ENCODE results near the gene GCFC2. TPM values are rescaled to one million over a fixed set of nuclear protein-coding genes. Genes with fewer than 3 reads are reported as not detected.

GCFC2 gene
- total RNA-seq, 1 experiment from 2014 or later = 20.1 TPM

DNA sequence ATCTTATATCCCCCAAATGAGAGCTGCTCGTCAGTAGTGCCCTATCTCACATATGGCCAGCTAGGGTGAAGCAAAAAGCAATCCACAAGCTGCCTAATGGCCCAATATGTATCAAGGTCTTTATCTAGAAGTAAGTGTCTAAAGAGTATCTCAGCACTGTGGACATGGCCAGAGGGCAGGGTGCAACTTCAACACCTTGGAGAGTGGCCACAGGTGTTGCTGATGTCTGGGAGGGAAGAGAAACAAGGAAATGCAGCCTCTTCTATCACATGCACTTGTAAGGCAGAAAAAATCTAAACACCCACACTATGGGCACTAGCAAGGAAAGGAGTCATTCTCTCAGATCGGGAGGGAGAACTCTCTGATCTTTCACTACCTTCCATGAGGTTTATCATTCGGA is 87.8 kb downstream of the GCFC2 start:
- ATAC-seq = no peak
- Histone ChIP-seq H3K79me2 (ENCODE audit: insufficient read depth, low read length) (no peaks in the 10 kb centered on the region), H3K9ac (ENCODE audit: low read length) (no peak overlapping the region), H3K36me3 (ENCODE audit: control insufficient read depth in 1 of 2, insufficient read depth in 2 of 2, low read length in 2 of 2) (no peaks in the 10 kb centered on the region), H3K4me1 (ENCODE audit: control insufficient read depth in 1 of 2, insufficient read depth in 2 of 2, low read length in 2 of 2) (peaks cover 0 to 4% of the 10 kb centered on the region in 2 experiments; a peak in 1 of 4 replicates), H4K20me1 (ENCODE audit: insufficient read depth) (no peaks in the 10 kb centered on the region), H3K27me3 (ENCODE audit: insufficient read depth, low read length) (no peaks in the 10 kb centered on the region), H3K4me3 (replicated peaks in 1 of 2; ENCODE audit: low read depth in 1 of 2, low read length in 2 of 2) (no peak overlapping the region), H3K9me2 (ENCODE audit: insufficient read depth) (no peaks in the 10 kb centered on the region), H3K4me2 (ENCODE audit: low read length) (no peak overlapping the region), H3K27ac (ENCODE audit: low read depth, low read length) (no peak overlapping the region), H3K9me3 (ENCODE audit: control insufficient read depth in 1 of 2, insufficient read depth in 1 of 2, low read depth in 1 of 2, low read length in 2 of 2) (no peaks in the 10 kb centered on the region), H2AFZ (ENCODE audit: low read depth, low read length, poor library complexity, severe bottlenecking) (no peak overlapping the region)
- TF ChIP-seq YY1 (IDR thresholded peaks at IDR 0.05; ENCODE audit: extremely low read depth, insufficient replicate concordance, low read depth, low read length) (no peak), SRF (IDR thresholded peaks at IDR 0.05; ENCODE audit: low read depth) (no peak), SP1 (IDR thresholded peaks at IDR 0.05; ENCODE audit: low read depth) (no peak), EZH2 (IDR thresholded peaks at IDR 0.05) (no peak), ZNF274 (IDR thresholded peaks at IDR 0.05; ENCODE audit: low read depth, low read length) (no peak), POLR2AphosphoS5 (IDR thresholded peaks at IDR 0.05; ENCODE audit: low read depth, low read length) (no peak), ELF1 (IDR thresholded peaks at IDR 0.05; ENCODE audit: borderline replicate concordance, low read depth) (no peak), EGR1 (IDR thresholded peaks at IDR 0.05; ENCODE audit: low read depth) (no peak), SIN3A (IDR thresholded peaks at IDR 0.05; ENCODE audit: low read depth) (no peak), EZH2phosphoT487 (IDR thresholded peaks at IDR 0.05; ENCODE audit: borderline replicate concordance) (no peak), RAD21 (IDR thresholded peaks at IDR 0.05; ENCODE audit: low read depth) (no peak)
- TF ChIP-seq, protein P1, sequence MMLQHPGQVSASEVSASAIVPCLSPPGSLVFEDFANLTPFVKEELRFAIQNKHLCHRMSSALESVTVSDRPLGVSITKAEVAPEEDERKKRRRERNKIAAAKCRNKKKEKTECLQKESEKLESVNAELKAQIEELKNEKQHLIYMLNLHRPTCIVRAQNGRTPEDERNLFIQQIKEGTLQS (IDR thresholded peaks at IDR 0.05) = no peak
- TF ChIP-seq, protein P2, sequence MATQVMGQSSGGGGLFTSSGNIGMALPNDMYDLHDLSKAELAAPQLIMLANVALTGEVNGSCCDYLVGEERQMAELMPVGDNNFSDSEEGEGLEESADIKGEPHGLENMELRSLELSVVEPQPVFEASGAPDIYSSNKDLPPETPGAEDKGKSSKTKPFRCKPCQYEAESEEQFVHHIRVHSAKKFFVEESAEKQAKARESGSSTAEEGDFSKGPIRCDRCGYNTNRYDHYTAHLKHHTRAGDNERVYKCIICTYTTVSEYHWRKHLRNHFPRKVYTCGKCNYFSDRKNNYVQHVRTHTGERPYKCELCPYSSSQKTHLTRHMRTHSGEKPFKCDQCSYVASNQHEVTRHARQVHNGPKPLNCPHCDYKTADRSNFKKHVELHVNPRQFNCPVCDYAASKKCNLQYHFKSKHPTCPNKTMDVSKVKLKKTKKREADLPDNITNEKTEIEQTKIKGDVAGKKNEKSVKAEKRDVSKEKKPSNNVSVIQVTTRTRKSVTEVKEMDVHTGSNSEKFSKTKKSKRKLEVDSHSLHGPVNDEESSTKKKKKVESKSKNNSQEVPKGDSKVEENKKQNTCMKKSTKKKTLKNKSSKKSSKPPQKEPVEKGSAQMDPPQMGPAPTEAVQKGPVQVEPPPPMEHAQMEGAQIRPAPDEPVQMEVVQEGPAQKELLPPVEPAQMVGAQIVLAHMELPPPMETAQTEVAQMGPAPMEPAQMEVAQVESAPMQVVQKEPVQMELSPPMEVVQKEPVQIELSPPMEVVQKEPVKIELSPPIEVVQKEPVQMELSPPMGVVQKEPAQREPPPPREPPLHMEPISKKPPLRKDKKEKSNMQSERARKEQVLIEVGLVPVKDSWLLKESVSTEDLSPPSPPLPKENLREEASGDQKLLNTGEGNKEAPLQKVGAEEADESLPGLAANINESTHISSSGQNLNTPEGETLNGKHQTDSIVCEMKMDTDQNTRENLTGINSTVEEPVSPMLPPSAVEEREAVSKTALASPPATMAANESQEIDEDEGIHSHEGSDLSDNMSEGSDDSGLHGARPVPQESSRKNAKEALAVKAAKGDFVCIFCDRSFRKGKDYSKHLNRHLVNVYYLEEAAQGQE (IDR thresholded peaks at IDR 0.05; ENCODE audit: low read depth) = no peak
- RAD21 ChIA-PET (ENCODE audit: low non-redundant PET in 1 of 2, low total read pairs in 2 of 2, uncharacterized antibody in 2 of 2, unreplicated experiment in 2 of 2) = no interaction called here
- CTCF ChIA-PET = no interaction called here
- POLR2A ChIA-PET = no interaction called here
- no TSS peak for BruUV-seq (replicated peaks)
- DNase-seq (ENCODE audit: low read depth, low spot score) = no peak
- intact Hi-C loops (cut with micrococcal nuclease) = no loop called here

Data from HCT116 (cell line).